ENCODE data around the gene PDIA2.
"Not testable (repeated sequence)": the region's sequence is repeated elsewhere in the genome, so short reads cannot be mapped to it uniquely, and the experiment has no call there.

The PDIA2 gene

GRCh38 chr16:265002-265529 lies 17.9 kb upstream of the PDIA2 start:
- H4K8ac ChIP-seq (ENCODE audit: low read depth, low read length), result no peak overlapping the region
- no peak overlapping the region for H2AK5ac ChIP-seq (ENCODE audit: low read length)
- H2BK15ac ChIP-seq (replicated peaks; ENCODE audit: low read depth), result no peak overlapping the region
- no peak overlapping the region for H3K56ac ChIP-seq (ENCODE audit: low read length)
- no peak overlapping the region for H3K4me2 ChIP-seq (ENCODE audit: low read length)
- no peaks in the 10 kb centered on the region for H3K79me2 ChIP-seq (ENCODE audit: control insufficient read depth, insufficient read depth, low read length)
- H3K27me3 ChIP-seq (ENCODE audit: insufficient read depth, low read length, poor library complexity), result no peaks in the 10 kb centered on the region
- no peak for DNase-seq
- H2BK120ac ChIP-seq (ENCODE audit: low read depth, low read length), result no peak overlapping the region
- peaks cover 2% of the 10 kb centered on the region for H3K36me3 ChIP-seq (ENCODE audit: control insufficient read depth, insufficient read depth, low read length)
- H3K9ac ChIP-seq (ENCODE audit: low read length), result no peak overlapping the region
- H3K18ac ChIP-seq (ENCODE audit: low read length), result no peak overlapping the region
- no peak overlapping the region for H4K5ac ChIP-seq (ENCODE audit: low read length)
- H3K4ac ChIP-seq (ENCODE audit: low read depth, low read length), result no peak overlapping the region
- no peaks in the 10 kb centered on the region for H3K4me1 ChIP-seq (ENCODE audit: control insufficient read depth, low read depth, low read length)
- no peaks in the 10 kb centered on the region for H3K79me1 ChIP-seq (ENCODE audit: low read length)
- no peak overlapping the region for H3K4me3 ChIP-seq (ENCODE audit: low read length)
- H2BK5ac ChIP-seq (ENCODE audit: low read length), result no peak overlapping the region
- no peak overlapping the region for H3K27ac ChIP-seq (ENCODE audit: low read depth, low read length)
- H3K23ac ChIP-seq (ENCODE audit: low read length), result no peak overlapping the region
- no CpG with 5 or more reads among the region's 14 CpGs for WGBS (ENCODE audit: extremely low coverage, insufficient coverage, low lambda C conversion rate)

DNA sequence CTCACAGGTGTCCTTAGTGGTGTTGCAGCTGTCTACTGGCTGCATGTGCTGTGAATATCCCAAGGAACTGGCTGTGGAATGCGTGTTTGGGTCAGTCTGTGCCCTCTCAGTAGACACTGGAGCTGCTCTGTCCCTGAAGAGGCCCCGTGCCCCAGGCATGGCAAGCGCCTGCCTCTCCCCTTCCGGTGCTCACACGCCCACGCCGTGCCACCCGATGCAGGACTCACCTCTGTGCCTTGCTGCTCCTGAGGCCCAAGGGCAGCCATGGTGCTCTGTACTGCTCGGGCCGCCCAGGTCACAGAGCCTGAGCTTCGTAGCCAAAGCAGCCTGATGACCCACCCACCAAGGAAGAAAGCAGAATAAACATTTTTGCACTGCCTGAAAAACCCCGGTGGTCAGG lies 17.3 kb upstream of the PDIA2 start:
- no peak overlapping the region for H2BK5ac ChIP-seq (ENCODE audit: low read length)
- H3K4ac ChIP-seq (ENCODE audit: low read depth, low read length), result no peak overlapping the region
- no peak overlapping the region for H2BK120ac ChIP-seq (ENCODE audit: low read depth, low read length)
- no peak overlapping the region for H4K5ac ChIP-seq (ENCODE audit: low read length)
- H4K8ac ChIP-seq (ENCODE audit: low read depth, low read length), result no peak overlapping the region
- no peak overlapping the region for H3K4me2 ChIP-seq (ENCODE audit: low read length)
- H3K79me1 ChIP-seq (ENCODE audit: low read length), result no peaks in the 10 kb centered on the region
- no peak for DNase-seq
- no peak overlapping the region for H3K56ac ChIP-seq (ENCODE audit: low read length)
- H3K79me2 ChIP-seq (ENCODE audit: control insufficient read depth, insufficient read depth, low read length), result no peaks in the 10 kb centered on the region
- no peak overlapping the region for H3K23ac ChIP-seq (ENCODE audit: low read length)
- H3K9ac ChIP-seq (ENCODE audit: low read length), result no peak overlapping the region
- no CpG with 5 or more reads among the region's 12 CpGs for WGBS (ENCODE audit: extremely low coverage, insufficient coverage, low lambda C conversion rate)
- no peak overlapping the region for H3K18ac ChIP-seq (ENCODE audit: low read length)
- no peaks in the 10 kb centered on the region for H3K4me1 ChIP-seq (ENCODE audit: control insufficient read depth, low read depth, low read length)
- H3K36me3 ChIP-seq (ENCODE audit: control insufficient read depth, insufficient read depth, low read length), result no peaks in the 10 kb centered on the region
- H2AK5ac ChIP-seq (ENCODE audit: low read length), result no peak overlapping the region
- no peak overlapping the region for H2BK15ac ChIP-seq (replicated peaks; ENCODE audit: low read depth)
- H3K27me3 ChIP-seq (ENCODE audit: insufficient read depth, low read length, poor library complexity), result no peaks in the 10 kb centered on the region
- H3K27ac ChIP-seq (ENCODE audit: low read depth, low read length), result no peak overlapping the region
- H3K4me3 ChIP-seq (ENCODE audit: low read length), result no peak overlapping the region

DNA sequence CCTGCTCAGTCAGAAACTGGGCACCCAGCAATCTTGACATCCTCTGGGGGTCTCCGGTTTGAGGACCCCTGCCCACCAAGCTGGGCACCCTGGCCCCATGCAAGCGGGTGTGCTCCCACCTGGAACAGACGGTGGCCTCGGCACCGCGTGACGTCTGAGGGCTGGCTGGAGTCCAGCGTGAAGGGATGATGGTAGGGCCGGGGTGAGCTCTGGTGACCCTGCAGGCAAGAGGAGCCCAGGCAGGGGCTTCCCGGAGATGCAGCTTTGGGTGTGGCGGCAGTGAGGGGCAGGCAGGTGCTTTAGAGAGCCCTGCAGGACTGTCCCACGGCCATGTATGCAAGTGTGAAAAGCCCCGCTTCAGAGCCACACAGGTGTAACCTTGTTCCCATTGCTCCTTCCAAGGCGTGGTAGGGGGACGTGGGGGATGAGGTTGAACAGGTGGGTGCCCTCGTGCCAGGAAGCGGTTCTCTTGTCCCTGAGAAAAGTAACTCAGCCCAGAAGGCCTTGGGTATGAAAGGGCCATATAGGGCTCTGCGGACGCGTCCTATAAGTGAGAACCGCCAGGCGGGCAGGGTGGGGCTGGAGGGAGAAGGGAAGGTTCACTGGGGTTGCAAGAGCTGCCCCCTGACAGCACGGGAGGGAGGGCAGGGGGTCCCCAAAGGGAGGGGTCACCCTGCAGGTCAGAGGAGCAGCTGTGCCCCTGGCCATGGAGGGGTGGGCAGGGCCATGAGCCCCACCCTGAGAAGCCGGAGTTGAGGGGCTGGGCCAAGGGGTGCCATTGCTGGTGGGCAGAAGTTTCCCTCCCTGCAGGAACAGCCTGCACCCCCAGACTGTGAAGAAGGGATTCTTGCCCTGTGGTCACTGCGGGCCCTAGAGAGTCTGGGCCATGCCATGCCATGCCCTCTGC lies 16.5 kb upstream of the PDIA2 start:
- DNase-seq, result no peak
- no peaks in the 10 kb centered on the region for H3K79me2 ChIP-seq (ENCODE audit: control insufficient read depth, insufficient read depth, low read length)
- H3K4me2 ChIP-seq (ENCODE audit: low read length), result no peak overlapping the region
- no peak overlapping the region for H2AK5ac ChIP-seq (ENCODE audit: low read length)
- H3K4me3 ChIP-seq (ENCODE audit: low read length), result no peak overlapping the region
- H3K18ac ChIP-seq (ENCODE audit: low read length), result no peak overlapping the region
- no peak overlapping the region for H3K9ac ChIP-seq (ENCODE audit: low read length)
- no peak overlapping the region for H2BK120ac ChIP-seq (ENCODE audit: low read depth, low read length)
- H2BK15ac ChIP-seq (replicated peaks; ENCODE audit: low read depth), result no peak overlapping the region
- no peaks in the 10 kb centered on the region for H3K27me3 ChIP-seq (ENCODE audit: insufficient read depth, low read length, poor library complexity)
- no peak overlapping the region for H2BK5ac ChIP-seq (ENCODE audit: low read length)
- H3K36me3 ChIP-seq (ENCODE audit: control insufficient read depth, insufficient read depth, low read length), result no peaks in the 10 kb centered on the region
- H3K27ac ChIP-seq (ENCODE audit: low read depth, low read length), result no peak overlapping the region
- no peak overlapping the region for H3K23ac ChIP-seq (ENCODE audit: low read length)
- H4K5ac ChIP-seq (ENCODE audit: low read length), result no peak overlapping the region
- H4K8ac ChIP-seq (ENCODE audit: low read depth, low read length), result no peak overlapping the region
- no peak overlapping the region for H3K56ac ChIP-seq (ENCODE audit: low read length)
- H3K79me1 ChIP-seq (ENCODE audit: low read length), result no peaks in the 10 kb centered on the region
- H3K4ac ChIP-seq (ENCODE audit: low read depth, low read length), result no peak overlapping the region
- WGBS (ENCODE audit: extremely low coverage, insufficient coverage, low lambda C conversion rate), result no CpG with 5 or more reads among the region's 25 CpGs
- no peaks in the 10 kb centered on the region for H3K4me1 ChIP-seq (ENCODE audit: control insufficient read depth, low read depth, low read length)

DNA sequence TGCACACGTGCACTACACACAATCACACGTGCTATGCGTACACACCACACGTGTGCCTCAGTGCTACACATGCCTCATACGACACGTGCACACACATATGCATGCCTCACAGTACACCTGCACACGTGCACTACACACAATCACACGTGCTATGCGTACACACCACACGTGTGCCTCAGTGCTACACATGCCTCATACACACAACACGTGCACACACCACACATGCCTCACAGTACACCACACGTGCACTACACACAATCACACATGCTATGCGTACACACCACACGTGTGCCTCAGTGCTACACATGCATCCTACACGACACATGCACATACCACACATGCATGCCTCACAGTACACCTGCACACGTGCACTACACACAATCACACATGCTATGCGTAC lies 15.4 kb upstream of the PDIA2 start:
- DNase-seq; H3K27ac ChIP-seq (ENCODE audit: low read depth, low read length); H2BK5ac ChIP-seq (ENCODE audit: low read length); H3K4ac ChIP-seq (ENCODE audit: low read depth, low read length); H3K4me3 ChIP-seq (ENCODE audit: low read length); H3K36me3 ChIP-seq (ENCODE audit: control insufficient read depth, insufficient read depth, low read length); H2BK120ac ChIP-seq (ENCODE audit: low read depth, low read length); H3K9ac ChIP-seq (ENCODE audit: low read length); H3K23ac ChIP-seq (ENCODE audit: low read length); H2BK15ac ChIP-seq (replicated peaks; ENCODE audit: low read depth); H3K79me2 ChIP-seq (ENCODE audit: control insufficient read depth, insufficient read depth, low read length); H3K56ac ChIP-seq (ENCODE audit: low read length); H3K4me2 ChIP-seq (ENCODE audit: low read length); H3K18ac ChIP-seq (ENCODE audit: low read length); H2AK5ac ChIP-seq (ENCODE audit: low read length); H4K8ac ChIP-seq (ENCODE audit: low read depth, low read length); H3K27me3 ChIP-seq (ENCODE audit: insufficient read depth, low read length, poor library complexity); H3K79me1 ChIP-seq (ENCODE audit: low read length); H3K4me1 ChIP-seq (ENCODE audit: control insufficient read depth, low read depth, low read length); H4K5ac ChIP-seq (ENCODE audit: low read length): not testable (repeated sequence)
- WGBS (ENCODE audit: extremely low coverage, insufficient coverage, low lambda C conversion rate), result no CpG with 5 or more reads among the region's 17 CpGs

- no peak overlapping the region for H3K4me2 ChIP-seq (ENCODE audit: low read length)
- no peak overlapping the region for H2AK5ac ChIP-seq (ENCODE audit: low read length)
- H2BK120ac ChIP-seq (ENCODE audit: low read depth, low read length), result no peak overlapping the region
- no peak overlapping the region for H3K4me3 ChIP-seq (ENCODE audit: low read length)
- H4K5ac ChIP-seq (ENCODE audit: low read length), result no peak overlapping the region
- no peaks in the 10 kb centered on the region for H3K36me3 ChIP-seq (ENCODE audit: control insufficient read depth, insufficient read depth, low read length)
- H3K27me3 ChIP-seq (ENCODE audit: insufficient read depth, low read length, poor library complexity), result no peaks in the 10 kb centered on the region
- DNase-seq, result no peak
- H3K4ac ChIP-seq (ENCODE audit: low read depth, low read length), result no peak overlapping the region
- H3K18ac ChIP-seq (ENCODE audit: low read length), result no peak overlapping the region
- H3K4me1 ChIP-seq (ENCODE audit: control insufficient read depth, low read depth, low read length), result no peaks in the 10 kb centered on the region
- no peak overlapping the region for H3K27ac ChIP-seq (ENCODE audit: low read depth, low read length)
- no peak overlapping the region for H2BK5ac ChIP-seq (ENCODE audit: low read length)
- WGBS (ENCODE audit: extremely low coverage, insufficient coverage, low lambda C conversion rate), result no CpG with 5 or more reads among the region's 40 CpGs
- H2BK15ac ChIP-seq (replicated peaks; ENCODE audit: low read depth), result no peak overlapping the region
- no peak overlapping the region for H3K23ac ChIP-seq (ENCODE audit: low read length)
- H3K79me2 ChIP-seq (ENCODE audit: control insufficient read depth, insufficient read depth, low read length), result no peaks in the 10 kb centered on the region
- no peaks in the 10 kb centered on the region for H3K79me1 ChIP-seq (ENCODE audit: low read length)
- no peak overlapping the region for H3K9ac ChIP-seq (ENCODE audit: low read length)
- H4K8ac ChIP-seq (ENCODE audit: low read depth, low read length), result no peak overlapping the region
- H3K56ac ChIP-seq (ENCODE audit: low read length), result no peak overlapping the region
Measured at GRCh38 chr16:268141-269053, 14.6 kb upstream of the PDIA2 start.
